GM11168 (cell line): Measurements from ENCODE around the gene MAL.

ENCODE experiments used
- in situ Hi-C: fragments of 300-500 bp; cut with MboI; formaldehyde crosslinking; loops from one replicate; pipeline ENCODE4 v1.12.0; 2022; ENCODE audit warnings: low sequenced_read_pairs; ENCODE audit not compliant: unreplicated experiment

MAL gene

GRCh38 chr2:95044601-95045000 is 19.1 kb downstream of the MAL start:
- in situ Hi-C loops = no loop called here

- in situ Hi-C loops = no loop called here
Observed at GRCh38 chr2:95046371-95047112, 21.0 kb downstream of the MAL start.

DNA sequence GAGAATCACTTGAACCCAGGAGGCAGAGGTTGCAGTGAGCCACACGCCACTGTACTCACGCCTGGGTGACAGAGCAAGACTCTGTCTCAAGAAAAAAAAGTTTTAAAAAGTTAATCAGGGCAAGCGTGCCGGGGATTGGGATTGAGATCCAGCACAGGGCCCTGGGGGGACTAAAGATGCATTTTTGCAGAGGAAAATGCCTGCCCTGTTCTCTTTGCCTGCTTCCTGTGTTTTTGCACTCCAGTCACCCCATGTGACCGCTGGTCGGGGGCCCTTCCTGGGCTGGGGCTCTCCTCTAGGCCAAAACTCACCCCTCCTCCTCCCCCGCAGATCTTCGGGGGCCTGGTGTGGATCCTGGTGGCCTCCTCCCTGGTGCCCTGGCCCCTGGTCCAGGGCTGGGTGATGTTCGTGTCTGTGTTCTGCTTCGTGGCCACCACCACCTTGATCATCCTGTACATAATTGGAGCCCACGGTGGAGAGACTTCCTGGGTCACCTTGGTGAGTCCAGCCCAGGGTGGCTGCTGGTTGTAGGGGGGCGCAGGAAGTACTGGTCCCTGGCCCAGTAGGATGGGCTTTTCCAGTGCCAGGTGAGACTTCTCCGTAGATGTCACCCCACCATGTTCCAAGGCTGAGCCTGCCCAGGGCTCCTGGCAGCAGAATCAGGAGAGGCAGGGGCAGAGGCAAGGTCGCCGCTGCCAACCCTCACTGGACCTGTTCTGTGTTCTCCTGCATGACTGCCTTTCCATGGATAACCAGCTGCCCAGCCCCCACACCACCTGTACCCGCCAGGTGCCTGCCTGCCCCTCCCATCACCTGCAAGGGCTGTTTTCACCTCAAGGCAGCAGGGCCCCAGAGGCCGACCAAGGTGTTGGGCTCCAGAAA is 22.4 kb downstream of the MAL start:
- in situ Hi-C loops = no loop called here

DNA sequence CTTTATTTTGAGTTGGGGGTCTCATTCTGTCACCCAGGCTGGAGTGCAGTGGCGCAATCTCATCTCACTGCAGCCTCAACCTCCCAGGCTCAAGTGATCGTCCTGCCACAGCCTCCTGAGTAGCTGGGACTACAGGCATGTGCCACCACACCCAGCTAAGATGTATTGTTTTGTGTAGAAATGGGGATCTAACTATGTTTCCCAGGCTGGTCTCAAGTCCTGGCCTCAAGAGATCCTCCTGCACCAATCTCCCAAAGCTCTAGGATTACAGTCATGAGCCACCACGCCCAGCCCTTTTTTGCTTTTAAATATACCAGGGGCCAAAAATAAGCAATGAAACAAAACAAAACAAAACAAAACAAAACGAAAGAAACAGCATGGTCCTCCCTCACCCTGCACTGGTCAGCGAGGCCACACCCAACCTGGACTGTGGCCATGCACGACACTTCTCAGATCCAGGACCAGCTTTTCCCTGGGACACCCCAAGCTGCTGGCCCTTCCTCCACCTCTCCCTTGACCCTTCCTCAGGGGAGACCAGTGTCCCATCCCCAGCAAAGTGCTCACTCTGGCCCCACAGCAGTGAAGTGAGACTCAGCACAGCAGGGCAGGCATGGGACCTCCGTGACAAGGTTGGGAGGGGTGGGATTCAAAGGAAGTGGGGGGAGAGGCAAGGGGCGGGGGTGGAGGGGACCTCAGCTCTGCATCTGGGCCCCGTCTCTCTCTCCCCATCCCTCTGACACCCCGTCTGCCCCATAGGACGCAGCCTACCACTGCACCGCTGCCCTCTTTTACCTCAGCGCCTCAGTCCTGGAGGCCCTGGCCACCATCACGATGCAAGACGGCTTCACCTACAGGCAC is 23.5 kb downstream of the MAL start:
- in situ Hi-C loops = no loop called here

GRCh38 chr2:95049683-95049955 is 24.1 kb downstream of the MAL start:
- in situ Hi-C loops = no loop called here

DNA sequence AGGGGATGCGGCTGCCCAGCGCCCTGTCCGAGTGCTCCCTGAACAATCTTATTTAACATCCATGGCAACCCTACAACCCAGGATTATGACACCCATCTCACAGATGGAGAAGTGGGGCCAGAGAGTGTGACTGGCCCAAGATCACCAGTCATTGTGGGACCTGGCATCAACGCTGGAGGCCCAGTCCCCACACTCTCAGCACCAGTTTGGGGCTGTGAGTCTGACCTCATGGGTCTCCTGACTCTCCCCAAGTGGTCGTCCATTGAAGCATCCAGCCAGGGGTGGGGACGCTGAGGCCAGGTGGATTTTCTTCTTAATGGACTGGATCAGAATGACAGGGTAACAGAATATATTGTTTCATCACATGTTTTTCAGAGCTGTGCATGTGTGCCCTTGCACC is 24.5 kb downstream of the MAL start:
- in situ Hi-C loops = no loop called here

DNA sequence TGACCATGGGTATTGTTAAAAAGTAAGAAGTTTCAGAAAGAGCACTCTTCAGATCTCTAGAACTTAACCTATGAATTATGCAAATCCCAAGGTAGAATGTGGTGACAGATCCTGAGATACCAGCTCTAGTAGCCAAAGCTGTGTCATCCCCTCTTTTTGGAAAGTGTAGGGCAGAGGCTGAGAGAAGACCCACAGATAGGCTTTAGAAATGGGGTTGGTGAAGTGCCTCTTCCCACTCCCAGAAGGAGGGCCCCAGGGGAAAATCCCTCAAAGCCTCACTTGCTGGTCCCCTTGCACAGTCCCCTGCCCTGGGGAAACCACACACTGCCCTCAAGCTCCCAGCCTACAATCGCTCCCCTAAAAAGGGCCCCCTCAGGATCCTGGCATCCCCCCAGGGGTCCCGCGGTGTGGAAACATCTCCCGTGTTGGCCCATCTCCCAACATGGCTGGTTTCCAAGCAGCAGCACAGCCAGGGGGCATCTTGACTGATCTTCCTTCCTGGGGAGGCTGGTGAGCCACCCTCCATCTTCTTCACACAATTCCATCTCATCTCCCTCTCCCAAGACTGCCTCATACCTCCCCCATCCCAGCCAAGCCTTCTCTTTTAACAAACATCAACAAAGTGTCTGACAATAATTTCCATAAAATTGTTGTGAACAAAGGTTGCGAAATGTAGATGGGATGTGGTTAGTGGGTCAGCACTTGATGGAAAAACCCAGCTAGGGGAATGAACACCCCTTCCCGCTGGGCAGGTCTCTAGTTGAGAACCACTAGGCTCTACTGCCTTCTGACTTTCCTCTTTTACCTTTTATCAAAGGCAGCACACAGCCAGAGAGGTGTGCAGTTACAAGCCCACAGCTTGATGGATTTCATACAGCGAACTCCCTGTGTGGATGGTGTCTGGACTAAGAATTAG is 25.1 kb downstream of the MAL start:
- in situ Hi-C loops = no loop called here

DNA sequence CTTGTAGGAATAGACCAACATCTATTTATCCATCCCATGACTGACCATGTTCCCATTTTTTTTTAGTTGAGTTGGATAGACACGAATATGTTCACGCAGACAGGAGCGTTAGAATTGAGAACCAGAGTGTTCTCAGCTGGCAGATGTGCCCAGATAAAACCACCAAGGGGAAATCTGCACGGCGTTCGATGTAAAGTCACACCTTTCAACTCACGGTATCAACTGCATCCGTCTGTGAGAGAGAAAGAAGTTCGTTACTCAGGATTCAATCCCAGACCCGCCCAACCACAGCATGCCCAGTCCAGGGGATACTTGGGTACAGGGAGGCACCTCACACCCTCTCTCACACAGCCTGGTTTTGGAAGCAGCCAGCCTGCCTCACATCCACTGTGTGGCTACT is 26.1 kb downstream of the MAL start:
- in situ Hi-C loops = no loop called here

DNA sequence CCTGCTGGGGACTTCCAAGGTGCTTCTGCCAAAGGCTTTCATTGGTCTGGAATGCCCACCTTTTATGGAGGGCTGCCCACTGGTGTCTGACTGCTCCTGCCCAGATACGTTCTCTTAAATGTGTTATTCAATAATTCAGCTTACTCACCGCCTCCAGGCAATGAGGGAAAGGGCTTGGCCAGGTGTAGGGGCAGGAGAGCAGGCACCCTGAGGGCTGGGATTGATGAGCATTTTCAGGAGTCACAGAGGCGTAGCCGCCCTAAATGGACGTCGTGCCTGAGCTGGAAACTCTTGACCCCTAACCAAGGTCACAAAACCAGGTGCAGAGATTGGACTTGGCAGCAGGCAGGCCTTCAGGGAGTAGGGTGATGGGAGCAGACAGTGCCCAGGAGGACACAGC is 26.8 kb downstream of the MAL start:
- in situ Hi-C loops = no loop called here

GRCh38 chr2:95052804-95053479 is 27.4 kb downstream of the MAL start:
- in situ Hi-C loops = no loop called here

- in situ Hi-C loops = no loop called here
Observed at GRCh38 chr2:95053543-95053942, 28.0 kb downstream of the MAL start.

DNA sequence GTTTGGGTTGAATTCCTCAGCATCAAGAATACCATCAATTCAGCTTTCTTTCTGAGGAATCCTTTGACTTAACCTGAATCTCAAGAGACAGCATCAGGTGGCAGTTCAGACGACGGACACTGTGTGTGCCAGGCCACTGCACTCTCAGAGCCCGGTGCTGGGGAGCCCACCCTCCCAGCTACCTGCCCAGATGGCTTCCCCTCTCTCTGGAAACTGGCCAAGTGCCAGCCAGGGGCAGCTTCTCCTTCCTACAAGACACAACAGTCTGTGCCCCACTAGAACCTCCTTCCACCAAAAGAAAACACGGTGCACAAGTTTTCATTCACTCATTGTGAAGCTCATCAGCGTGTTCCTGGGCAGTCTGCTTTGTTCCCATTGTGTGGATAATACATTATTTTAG is 28.5 kb downstream of the MAL start:
- in situ Hi-C loops = no loop called here

- in situ Hi-C loops = no loop called here
Observed at GRCh38 chr2:95055262-95055661, 29.8 kb downstream of the MAL start.

DNA sequence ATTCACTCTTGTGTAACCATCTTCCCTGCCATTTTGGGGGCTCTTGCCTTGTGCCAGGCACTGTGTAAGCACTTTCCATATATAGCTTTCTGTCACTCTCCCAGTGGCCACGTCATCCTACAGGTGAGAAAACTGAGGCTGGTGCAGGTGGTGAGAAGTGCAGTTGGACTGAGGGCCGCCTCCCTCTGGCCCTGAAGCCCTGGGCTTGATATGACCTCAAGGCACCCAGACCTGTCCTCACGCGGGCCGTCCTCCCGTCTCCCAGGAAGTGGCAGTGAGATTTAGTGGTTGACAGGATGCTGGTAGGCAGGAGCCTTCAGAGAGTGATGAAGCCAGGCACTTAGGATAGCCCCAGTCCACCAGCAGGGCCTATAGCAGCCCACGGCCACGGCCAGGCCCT is 30.5 kb downstream of the MAL start:
- in situ Hi-C loops = no loop called here

DNA sequence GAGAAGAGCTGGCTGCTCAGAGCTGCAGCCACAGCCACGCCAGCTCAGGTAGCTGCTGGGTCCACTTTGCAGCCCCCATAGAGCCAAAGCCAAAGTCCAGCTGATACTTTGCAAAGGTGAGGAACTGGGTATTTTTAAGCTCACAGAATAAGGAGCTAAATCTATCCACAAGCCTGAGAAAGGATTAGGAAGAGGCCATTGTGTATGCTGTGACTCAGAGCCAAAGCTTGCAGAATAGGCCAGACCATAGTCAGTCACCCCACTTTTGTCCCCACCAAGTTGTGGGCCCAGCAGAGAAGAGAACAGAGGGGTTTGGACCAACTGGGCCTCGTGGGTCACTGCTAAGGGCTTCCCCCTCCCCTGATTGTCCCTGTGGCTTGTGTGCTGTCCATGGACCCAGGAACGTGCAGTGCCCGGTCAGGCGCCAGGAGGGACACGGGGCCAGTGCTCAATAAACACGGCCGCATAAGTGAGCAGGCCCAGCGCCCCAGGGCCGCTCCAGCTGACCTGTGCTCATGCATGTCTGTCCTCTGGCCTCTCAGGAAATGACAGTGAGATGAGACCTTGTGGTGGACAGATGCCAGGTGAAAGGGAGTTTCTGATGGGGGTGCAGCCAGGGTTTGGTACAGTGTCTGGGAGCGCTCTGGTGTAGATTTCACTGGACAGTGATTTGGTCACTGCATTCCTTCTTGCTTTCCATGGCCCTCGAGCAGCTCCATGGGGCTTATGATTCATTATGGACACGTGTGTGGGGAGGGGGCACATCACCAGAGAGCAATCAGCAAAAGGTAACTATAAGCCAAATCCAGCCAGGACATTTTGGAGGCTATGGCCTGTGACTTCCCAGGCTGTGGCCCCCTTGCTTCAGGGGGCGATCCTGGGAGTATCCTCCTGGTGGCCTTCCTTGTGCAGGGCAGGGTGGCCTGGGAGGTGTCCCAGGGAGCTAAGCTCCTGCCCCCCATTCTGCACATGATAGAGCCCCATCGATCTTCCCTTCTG is 31.3 kb downstream of the MAL start:
- in situ Hi-C loops = no loop called here

DNA sequence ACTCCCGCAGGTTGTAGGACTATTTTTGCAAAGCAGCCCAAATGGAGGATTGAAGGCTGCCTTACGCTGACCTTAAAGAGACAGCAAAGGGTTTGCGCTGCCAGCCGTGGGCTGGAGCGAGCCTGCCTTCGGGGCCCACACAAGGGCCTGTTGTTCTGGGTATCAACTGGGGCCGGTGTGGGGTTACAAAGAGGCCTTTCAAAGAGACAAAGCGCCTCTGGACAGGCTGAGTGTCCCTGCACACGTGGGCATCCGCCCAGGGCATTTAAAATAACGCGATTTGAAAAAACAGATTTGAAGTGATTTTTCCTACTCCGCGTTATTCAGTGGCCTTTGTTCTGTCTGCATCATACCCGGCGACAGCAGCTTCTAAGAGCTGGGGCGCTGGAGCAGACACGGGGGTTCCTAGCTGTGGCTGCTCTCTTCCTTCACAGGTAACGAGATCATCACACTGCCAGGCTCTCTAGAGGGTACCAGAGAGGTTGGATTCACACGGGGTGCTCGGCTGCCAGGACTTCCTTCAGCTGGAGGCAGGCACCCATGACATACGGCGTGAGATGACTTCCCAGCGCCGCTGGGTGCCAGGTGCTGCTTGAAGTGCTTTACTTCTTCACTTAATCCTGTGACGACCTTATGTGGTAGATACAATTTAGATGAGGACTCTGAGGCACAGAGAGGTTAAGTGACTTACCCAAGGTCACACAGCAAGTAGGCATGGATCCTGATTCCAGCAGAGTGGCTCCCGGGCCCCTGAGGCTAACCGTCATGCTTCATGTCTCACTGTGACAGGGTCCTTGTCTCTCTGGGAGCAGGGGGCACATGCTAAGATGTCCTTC is 32.2 kb downstream of the MAL start:
- in situ Hi-C loops = no loop called here

GRCh38 chr2:95058466-95058988 is 33.0 kb downstream of the MAL start:
- in situ Hi-C loops = no loop called here
